Measurements from ENCODE around the gene C2orf72. TPM values are rescaled to one million over a fixed set of nuclear protein-coding genes. Genes with fewer than 3 reads are reported as not detected.

The C2orf72 gene
- total and polyA plus RNA-seq, 2 of the 13 experiments (the other 11 are each of a cell fraction or from before 2014, with no cell fraction given) = 147 to 203 TPM

- no peak for TF ChIP-seq ELF3 (CRISPR knock-in tag; IDR thresholded peaks at IDR 0.05)
- TF ChIP-seq, protein P1, sequence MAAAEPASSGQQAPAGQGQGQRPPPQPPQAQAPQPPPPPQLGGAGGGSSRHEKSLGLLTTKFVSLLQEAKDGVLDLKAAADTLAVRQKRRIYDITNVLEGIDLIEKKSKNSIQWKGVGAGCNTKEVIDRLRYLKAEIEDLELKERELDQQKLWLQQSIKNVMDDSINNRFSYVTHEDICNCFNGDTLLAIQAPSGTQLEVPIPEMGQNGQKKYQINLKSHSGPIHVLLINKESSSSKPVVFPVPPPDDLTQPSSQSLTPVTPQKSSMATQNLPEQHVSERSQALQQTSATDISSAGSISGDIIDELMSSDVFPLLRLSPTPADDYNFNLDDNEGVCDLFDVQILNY (CRISPR knock-in tag; conservative IDR thresholded peaks at IDR 0.05) = no peak
- peak; percentile 42; the same call in 1 of the 2 replicates for TF ChIP-seq GLI4 (CRISPR knock-in tag; IDR thresholded peaks at IDR 0.05; ENCODE audit: borderline replicate concordance)
- peak; percentile 80; the same call in 1 of the 2 replicates for TF ChIP-seq MIER3 (CRISPR knock-in tag; IDR thresholded peaks at IDR 0.05; ENCODE audit: borderline replicate concordance)
- no peak for TF ChIP-seq GABPA (IDR thresholded peaks at IDR 0.05; ENCODE audit: low read depth, low read length)
- no peak for TF ChIP-seq GABPA (CRISPR knock-in tag; IDR thresholded peaks at IDR 0.05; ENCODE audit: low read depth)
- TF ChIP-seq PCBP2 (optimal IDR thresholded peaks at IDR 0.05; ENCODE audit: low read depth, low read length, poor library complexity, severe bottlenecking) = no peak
- no peak for TF ChIP-seq SMARCE1 (IDR thresholded peaks at IDR 0.05; ENCODE audit: borderline replicate concordance)
- no peak for TF ChIP-seq ZNF121 (CRISPR knock-in tag; IDR thresholded peaks at IDR 0.05)
- TF ChIP-seq DR1 (CRISPR knock-in tag; IDR thresholded peaks at IDR 0.05) = no peak
- TF ChIP-seq, protein P2, sequence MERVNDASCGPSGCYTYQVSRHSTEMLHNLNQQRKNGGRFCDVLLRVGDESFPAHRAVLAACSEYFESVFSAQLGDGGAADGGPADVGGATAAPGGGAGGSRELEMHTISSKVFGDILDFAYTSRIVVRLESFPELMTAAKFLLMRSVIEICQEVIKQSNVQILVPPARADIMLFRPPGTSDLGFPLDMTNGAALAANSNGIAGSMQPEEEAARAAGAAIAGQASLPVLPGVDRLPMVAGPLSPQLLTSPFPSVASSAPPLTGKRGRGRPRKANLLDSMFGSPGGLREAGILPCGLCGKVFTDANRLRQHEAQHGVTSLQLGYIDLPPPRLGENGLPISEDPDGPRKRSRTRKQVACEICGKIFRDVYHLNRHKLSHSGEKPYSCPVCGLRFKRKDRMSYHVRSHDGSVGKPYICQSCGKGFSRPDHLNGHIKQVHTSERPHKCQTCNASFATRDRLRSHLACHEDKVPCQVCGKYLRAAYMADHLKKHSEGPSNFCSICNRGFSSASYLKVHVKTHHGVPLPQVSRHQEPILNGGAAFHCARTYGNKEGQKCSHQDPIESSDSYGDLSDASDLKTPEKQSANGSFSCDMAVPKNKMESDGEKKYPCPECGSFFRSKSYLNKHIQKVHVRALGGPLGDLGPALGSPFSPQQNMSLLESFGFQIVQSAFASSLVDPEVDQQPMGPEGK (CRISPR knock-in tag; IDR thresholded peaks at IDR 0.05) = peak; percentile 31; the same call in 1 of the 2 replicates
- no peak for TF ChIP-seq MZF1 (CRISPR knock-in tag; IDR thresholded peaks at IDR 0.05; ENCODE audit: borderline replicate concordance)
- peak; percentile 63; the same call in 1 of the 2 replicates for TF ChIP-seq SNAPC5 (CRISPR knock-in tag; IDR thresholded peaks at IDR 0.05; ENCODE audit: borderline replicate concordance)
- no peak for TF ChIP-seq ZBTB33 (CRISPR knock-in tag; IDR thresholded peaks at IDR 0.05)
- TF ChIP-seq, protein P3, sequence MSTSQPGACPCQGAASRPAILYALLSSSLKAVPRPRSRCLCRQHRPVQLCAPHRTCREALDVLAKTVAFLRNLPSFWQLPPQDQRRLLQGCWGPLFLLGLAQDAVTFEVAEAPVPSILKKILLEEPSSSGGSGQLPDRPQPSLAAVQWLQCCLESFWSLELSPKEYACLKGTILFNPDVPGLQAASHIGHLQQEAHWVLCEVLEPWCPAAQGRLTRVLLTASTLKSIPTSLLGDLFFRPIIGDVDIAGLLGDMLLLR (CRISPR knock-in tag; IDR thresholded peaks at IDR 0.05) = peak; percentile 48; the same call in 1 of the 2 replicates
- TF ChIP-seq NFE2 (CRISPR knock-in tag; IDR thresholded peaks at IDR 0.05) = no peak
- TF ChIP-seq ZNF430 (CRISPR knock-in tag; IDR thresholded peaks at IDR 0.05) = no peak
- no peak for TF ChIP-seq GATA4 (IDR thresholded peaks at IDR 0.05; ENCODE audit: borderline replicate concordance, low read depth)
- TF ChIP-seq ZKSCAN5 (CRISPR knock-in tag; IDR thresholded peaks at IDR 0.05) = no peak
- no peak for TF ChIP-seq REXO4 (CRISPR knock-in tag; IDR thresholded peaks at IDR 0.05; ENCODE audit: borderline replicate concordance)
- no peak for TF ChIP-seq ZNF558 (CRISPR knock-in tag; IDR thresholded peaks at IDR 0.05; ENCODE audit: borderline replicate concordance)
- peak; percentile 79 for TF ChIP-seq GATAD2A (CRISPR knock-in tag; IDR thresholded peaks at IDR 0.05)
- TF ChIP-seq NONO (IDR thresholded peaks at IDR 0.05) = no peak
- peak; percentile 14; the same call in 1 of the 2 replicates for TF ChIP-seq NONO (CRISPR knock-in tag; conservative IDR thresholded peaks at IDR 0.05)
- TF ChIP-seq SAFB2 (CRISPR knock-in tag; IDR thresholded peaks at IDR 0.05; ENCODE audit: borderline replicate concordance, low read depth) = no peak
- TF ChIP-seq ZNF354B (CRISPR knock-in tag; IDR thresholded peaks at IDR 0.05) = no peak
- no peak for TF ChIP-seq JUN (CRISPR knock-in tag; IDR thresholded peaks at IDR 0.05)
These were observed 10.1 kb downstream of the C2orf72 start (continued) for GRCh38 chr2:231047274-231047922.

Data from HepG2 (cell line).